ENCODE data around the gene AP4E1.
A peak's percentile ranks its signal among the peaks of the same experiment; 100 is the strongest.
"Not testable (repeated sequence)": the region's sequence is repeated elsewhere in the genome, so short reads cannot be mapped to it uniquely, and the experiment has no call there.

The AP4E1 gene

GRCh38 chr15:51023499-51023898 lies 115.0 kb downstream of the AP4E1 start:
- H3K4me3 ChIP-seq (ENCODE audit: control insufficient read depth, low read depth, low read length) = no peak overlapping the region
- DNase-seq (ENCODE audit: low read depth) = no peak
- TF ChIP-seq CTCF (IDR thresholded peaks at IDR 0.05; ENCODE audit: control insufficient read depth, insufficient read depth, low read depth, low read length, missing control alignments) = no peak

GRCh38 chr15:51024735-51025453 lies 116.4 kb downstream of the AP4E1 start:
- DNase-seq (ENCODE audit: low read depth) = no peak
- no peak for TF ChIP-seq CTCF (IDR thresholded peaks at IDR 0.05; ENCODE audit: control insufficient read depth, insufficient read depth, low read depth, low read length, missing control alignments)
- no peak overlapping the region for H3K4me3 ChIP-seq (ENCODE audit: control insufficient read depth, low read depth, low read length)

- TF ChIP-seq CTCF (IDR thresholded peaks at IDR 0.05; ENCODE audit: control insufficient read depth, insufficient read depth, low read depth, low read length, missing control alignments) = no peak
- no peak for DNase-seq (ENCODE audit: low read depth)
- no peak overlapping the region for H3K4me3 ChIP-seq (ENCODE audit: control insufficient read depth, low read depth, low read length)
Measured at GRCh38 chr15:51025454-51025846, 117.0 kb downstream of the AP4E1 start.

- peak; percentile 25 for DNase-seq (ENCODE audit: low read depth)
- H3K4me3 ChIP-seq (ENCODE audit: control insufficient read depth, low read depth, low read length) = no peak overlapping the region
Measured at GRCh38 chr15:51030649-51031316, 122.3 kb downstream of the AP4E1 start.

GRCh38 chr15:51037474-51037873 lies 129.0 kb downstream of the AP4E1 start:
- H3K4me3 ChIP-seq (ENCODE audit: control insufficient read depth, low read depth, low read length) = not testable (repeated sequence)

More at GRCh38 chr15:51030649-51031316, 122.3 kb downstream of the AP4E1 start:
- TF ChIP-seq CTCF (IDR thresholded peaks at IDR 0.05; ENCODE audit: control insufficient read depth, insufficient read depth, low read depth, low read length, missing control alignments) = no peak

GRCh38 chr15:51038162-51038973 lies 129.9 kb downstream of the AP4E1 start:
- DNase-seq (ENCODE audit: low read depth) = no peak
- no peak overlapping the region for H3K4me3 ChIP-seq (ENCODE audit: control insufficient read depth, low read depth, low read length)
- no peak for TF ChIP-seq CTCF (IDR thresholded peaks at IDR 0.05; ENCODE audit: control insufficient read depth, insufficient read depth, low read depth, low read length, missing control alignments)

More at GRCh38 chr15:51037474-51037873, 129.0 kb downstream of the AP4E1 start:
- not testable (repeated sequence) for DNase-seq (ENCODE audit: low read depth)

GRCh38 chr15:51038974-51039319 lies 130.5 kb downstream of the AP4E1 start:
- DNase-seq (ENCODE audit: low read depth) = no peak
- no peak overlapping the region for H3K4me3 ChIP-seq (ENCODE audit: control insufficient read depth, low read depth, low read length)
- no peak for TF ChIP-seq CTCF (IDR thresholded peaks at IDR 0.05; ENCODE audit: control insufficient read depth, insufficient read depth, low read depth, low read length, missing control alignments)

All from AG09309 (cell line).